H9 (cell line): Measurements from ENCODE around the gene RERG. TPM values are rescaled to one million over a fixed set of nuclear protein-coding genes. Genes with fewer than 3 reads are reported as not detected.

Source experiments
- DNase-seq: peaks from one replicate; pipeline ENCODE4 v3.0.0-alpha.2; 2017
- H2AFZ ChIP-seq: one replicate; pipeline ENCODE4 v1.6.1; 2013; ENCODE audit warnings: mild to moderate bottlenecking, low read length, control low read depth, moderate library complexity
- H2AK5ac ChIP-seq: 2 replicates; pipeline ENCODE4 v1.6.1; 2013; ENCODE audit warnings: low read length, control low read depth, mixed read lengths; ENCODE audit not compliant: insufficient read length
- H2BK120ac ChIP-seq: one replicate; pipeline ENCODE4 v1.6.1; 2013; ENCODE audit warnings: low read depth, mild to moderate bottlenecking, low read length, control low read depth, inconsistent platforms; ENCODE audit not compliant: poor library complexity, severe bottlenecking
- H2BK12ac ChIP-seq: 2 replicates; pipeline ENCODE4 v1.6.1; 2013; ENCODE audit warnings: low read length, control low read depth, mixed read lengths, low read depth; ENCODE audit not compliant: insufficient read length
- H2BK15ac ChIP-seq: 2 replicates; pipeline ENCODE4 v1.6.1; 2013; ENCODE audit warnings: low read depth, low read length, control low read depth
- H2BK20ac ChIP-seq: one replicate; pipeline ENCODE4 v1.6.1; 2013; ENCODE audit warnings: low read depth, mild to moderate bottlenecking, low read length, control low read depth, inconsistent platforms; ENCODE audit not compliant: poor library complexity, severe bottlenecking
- H2BK5ac ChIP-seq: 2 replicates; pipeline ENCODE4 v1.6.1; 2013; ENCODE audit warnings: low read length, control low read depth, mixed read lengths; ENCODE audit not compliant: insufficient read length
- H3K14ac ChIP-seq: 2 replicates; pipeline ENCODE4 v1.6.1; 2013; ENCODE audit warnings: low read length, control low read depth; ENCODE audit not compliant: insufficient read depth
- H3K18ac ChIP-seq: 2 replicates; pipeline ENCODE4 v1.6.1; 2013; ENCODE audit warnings: low read depth, mild to moderate bottlenecking, mixed read lengths, low read length, control low read depth; ENCODE audit not compliant: insufficient read length
- H3K23ac ChIP-seq: 2 replicates; pipeline ENCODE4 v1.6.1; 2013; ENCODE audit warnings: low read length, control low read depth, mixed read lengths, low read depth; ENCODE audit not compliant: insufficient read length
- H3K23me2 ChIP-seq: 2 replicates; pipeline ENCODE4 v1.6.1; 2013; ENCODE audit warnings: low read depth, mild to moderate bottlenecking, mixed read lengths, low read length, control low read depth; ENCODE audit not compliant: insufficient read length, poor library complexity, severe bottlenecking
- H3K27ac ChIP-seq: 2 replicates; pipeline ENCODE4 v1.5.1; 2013; ENCODE audit warnings: low read length, control low read depth, mixed read lengths, low read depth; ENCODE audit not compliant: insufficient read length
- H3K27me3 ChIP-seq: 2 replicates; pipeline ENCODE4 v1.6.1; 2013; ENCODE audit warnings: low read length, control low read depth, inconsistent platforms; ENCODE audit not compliant: insufficient read depth
- H3K4ac ChIP-seq: 2 replicates; pipeline ENCODE4 v1.6.1; 2013; ENCODE audit warnings: low read depth, mild to moderate bottlenecking, control low read depth, inconsistent platforms, low read length, moderate library complexity
- H3K4me1 ChIP-seq: 2 replicates; pipeline ENCODE4 v1.6.1; 2013; ENCODE audit warnings: low read length, control low read depth, inconsistent platforms; ENCODE audit not compliant: insufficient read depth
- H3K4me2 ChIP-seq: 2 replicates; pipeline ENCODE4 v1.6.1; 2013; ENCODE audit warnings: low read length, control low read depth, mixed read lengths; ENCODE audit not compliant: insufficient read length, insufficient read depth
- H3K56ac ChIP-seq: 2 replicates; pipeline ENCODE4 v1.6.1; 2013; ENCODE audit warnings: low read depth, mild to moderate bottlenecking, mixed read lengths, low read length, control low read depth; ENCODE audit not compliant: insufficient read length
- H3K79me1 ChIP-seq: 2 replicates; pipeline ENCODE4 v1.6.1; 2013; ENCODE audit warnings: low read depth, mild to moderate bottlenecking, moderate library complexity, low read length, control low read depth, inconsistent platforms; ENCODE audit not compliant: insufficient read depth, poor library complexity, severe bottlenecking
- H3K79me2 ChIP-seq: 2 replicates; pipeline ENCODE4 v1.6.1; 2013; ENCODE audit warnings: low read length, control low read depth, inconsistent platforms; ENCODE audit not compliant: insufficient read depth
- H3K9ac ChIP-seq: 2 replicates; pipeline ENCODE4 v1.6.1; 2013; ENCODE audit warnings: low read length, control low read depth, mixed read lengths; ENCODE audit not compliant: insufficient read length; ENCODE audit errors: extremely low read depth
- H3K9me3 ChIP-seq: one replicate; pipeline ENCODE4 v1.6.1; 2013; ENCODE audit warnings: low read depth, low read length, inconsistent platforms; ENCODE audit not compliant: control insufficient read depth
- H3T11ph ChIP-seq: one replicate; pipeline ENCODE4 v1.6.1; 2013; ENCODE audit warnings: mild to moderate bottlenecking, low read length, control low read depth, inconsistent platforms
- H4K20me1 ChIP-seq: one replicate; pipeline ENCODE4 v1.6.1; 2013; ENCODE audit not compliant: control insufficient read depth, insufficient read length, insufficient read depth
- H4K5ac ChIP-seq: 2 replicates; pipeline ENCODE4 v1.6.1; 2013; ENCODE audit warnings: low read depth, mild to moderate bottlenecking, mixed read lengths, low read length, control low read depth; ENCODE audit not compliant: insufficient read length
- H4K8ac ChIP-seq: replicated peaks from 2 replicates; pipeline ENCODE4 v1.6.1; 2013; ENCODE audit warnings: low read length, control low read depth, mixed read lengths, low read depth; ENCODE audit not compliant: insufficient read length
- H4K91ac ChIP-seq: 2 replicates; pipeline ENCODE4 v1.6.1; 2013; ENCODE audit warnings: low read depth, mild to moderate bottlenecking, moderate library complexity, mixed read lengths, low read length, control low read depth; ENCODE audit not compliant: insufficient read length
- H3K27ac Mint-ChIP-seq, 3 experiments: 2 replicates in 2 of 3; 3 replicates in 1 of 3; pipeline ENCODE4 v1.8.0; 2020 to 2021; ENCODE audit warnings: mixed read lengths in 3 of 3, mild to moderate bottlenecking in 1 of 3, moderate library complexity in 1 of 3
- H3K27me3 Mint-ChIP-seq: 2 replicates; pipeline ENCODE4 v1.8.0; 2021; ENCODE audit warnings: low read depth, mild to moderate bottlenecking, moderate library complexity, mixed read lengths
- H3K36me3 Mint-ChIP-seq, 3 experiments: 2 replicates in 2 of 3; 3 replicates in 1 of 3; pipeline ENCODE4 v1.8.0; 2020 to 2021; ENCODE audit warnings: low read depth in 3 of 3, mixed read lengths in 3 of 3; ENCODE audit not compliant: insufficient read depth in 1 of 3
- H3K4me1 Mint-ChIP-seq, 2 experiments: 2 replicates each; pipeline ENCODE4 v1.8.0; 2020; ENCODE audit warnings: mixed read lengths in 2 of 2
- H3K4me3 Mint-ChIP-seq, 2 experiments: 2 replicates in 1 of 2; 3 replicates in 1 of 2; pipeline ENCODE4 v1.8.0; 2020 to 2021; ENCODE audit warnings: mild to moderate bottlenecking in 2 of 2, mixed read lengths in 2 of 2, moderate library complexity in 1 of 2
- H3K9me3 Mint-ChIP-seq, 2 experiments: 2 replicates in 1 of 2; 3 replicates in 1 of 2; pipeline ENCODE4 v1.8.0; 2020; ENCODE audit warnings: mild to moderate bottlenecking in 2 of 2, mixed read lengths in 2 of 2, moderate library complexity in 1 of 2
- WGBS: extraction: QIAGEN DNeasy Blood & Tissue Kit; methylation state at CpG from one replicate; pipeline ENCODE4 v1.1.7; 2013; ENCODE audit warnings: missing lambda C conversion rate, low lambda C conversion rate, mixed read lengths; ENCODE audit not compliant: insufficient read length; ENCODE audit errors: extremely low coverage; 5-methylcytosine and 5-hydroxymethylcytosine counted together
- total RNA-seq: library from RNA; stranded (reverse); gene quantifications from 2 replicates; pipeline ENCODE4 v1.2.1, GENCODE V29; 2021
- TF ChIP-seq, protein P1 (sequence below): fragments of 200-600 bp; sonication (generic); conservative IDR thresholded peaks from 3 replicates; pipeline ENCODE4 v1.8.0; 2021; ENCODE audit warnings: antibody characterized with exemption, mild to moderate bottlenecking

RERG gene
- total RNA-seq, 1 experiment from 2014 or later, result not detected

DNA sequence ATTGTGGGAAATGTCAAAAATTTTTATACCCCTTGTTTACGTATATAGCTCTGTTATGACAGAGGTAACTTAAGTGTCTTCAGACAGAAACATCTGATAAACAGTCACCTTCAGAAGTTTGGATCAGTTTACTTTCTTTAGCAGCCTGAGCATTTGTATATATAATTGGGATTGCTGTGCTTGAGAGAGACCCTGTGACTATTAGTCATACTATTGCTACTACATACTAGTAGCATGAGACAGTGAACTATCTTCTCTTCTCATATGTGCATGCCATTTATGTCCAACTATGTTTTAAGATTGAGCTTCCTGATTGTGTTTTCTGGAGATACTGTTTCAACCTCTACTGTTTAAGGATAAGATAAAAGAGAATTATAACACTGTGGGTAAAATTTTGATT is 146.9 kb downstream of the RERG start:
- Histone ChIP-seq H4K8ac (no peak overlapping the region), H3K4me2 (no peak overlapping the region), H3K14ac (no peak overlapping the region), H3T11ph (no peak overlapping the region), H2BK120ac (no peak overlapping the region), H2BK5ac (no peak overlapping the region), H3K79me2 (no peaks in the 10 kb centered on the region), H3K27ac (no peak overlapping the region), H2BK15ac (no peak overlapping the region), H3K4ac (no peak overlapping the region), H3K9me3 (no peaks in the 10 kb centered on the region), H3K23me2 (no peaks in the 10 kb centered on the region), H4K91ac (no peak overlapping the region), H3K79me1 (no peaks in the 10 kb centered on the region), H3K9ac (no peak overlapping the region), H2BK20ac (no peak overlapping the region), H2AK5ac (no peak overlapping the region), H3K27me3 (no peaks in the 10 kb centered on the region), H2BK12ac (no peak overlapping the region), H3K18ac (no peak overlapping the region), H4K20me1 (no peaks in the 10 kb centered on the region), H3K23ac (no peak overlapping the region), H4K5ac (no peak overlapping the region), H3K4me1 (no peaks in the 10 kb centered on the region), H2AFZ (no peak overlapping the region), H3K56ac (no peak overlapping the region)
- no peak overlapping the region for H3K27ac Mint-ChIP-seq
- H3K4me3 Mint-ChIP-seq, result no peak overlapping the region
- no CpG with 5 or more reads among the region's 1 CpG for WGBS
- H3K36me3 Mint-ChIP-seq, result no peaks in the 10 kb centered on the region
- H3K9me3 Mint-ChIP-seq, result peaks cover 2 to 3% of the 10 kb centered on the region in 2 experiments; a peak in 1 of 5 replicates
- no peak for DNase-seq
- no peaks in the 10 kb centered on the region; the same call in 1 of the 2 replicates for H3K27me3 Mint-ChIP-seq
- H3K4me1 Mint-ChIP-seq, result no peaks in the 10 kb centered on the region
- TF ChIP-seq, protein P1, sequence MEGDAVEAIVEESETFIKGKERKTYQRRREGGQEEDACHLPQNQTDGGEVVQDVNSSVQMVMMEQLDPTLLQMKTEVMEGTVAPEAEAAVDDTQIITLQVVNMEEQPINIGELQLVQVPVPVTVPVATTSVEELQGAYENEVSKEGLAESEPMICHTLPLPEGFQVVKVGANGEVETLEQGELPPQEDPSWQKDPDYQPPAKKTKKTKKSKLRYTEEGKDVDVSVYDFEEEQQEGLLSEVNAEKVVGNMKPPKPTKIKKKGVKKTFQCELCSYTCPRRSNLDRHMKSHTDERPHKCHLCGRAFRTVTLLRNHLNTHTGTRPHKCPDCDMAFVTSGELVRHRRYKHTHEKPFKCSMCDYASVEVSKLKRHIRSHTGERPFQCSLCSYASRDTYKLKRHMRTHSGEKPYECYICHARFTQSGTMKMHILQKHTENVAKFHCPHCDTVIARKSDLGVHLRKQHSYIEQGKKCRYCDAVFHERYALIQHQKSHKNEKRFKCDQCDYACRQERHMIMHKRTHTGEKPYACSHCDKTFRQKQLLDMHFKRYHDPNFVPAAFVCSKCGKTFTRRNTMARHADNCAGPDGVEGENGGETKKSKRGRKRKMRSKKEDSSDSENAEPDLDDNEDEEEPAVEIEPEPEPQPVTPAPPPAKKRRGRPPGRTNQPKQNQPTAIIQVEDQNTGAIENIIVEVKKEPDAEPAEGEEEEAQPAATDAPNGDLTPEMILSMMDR, result no peak
